CD4-positive, alpha-beta memory T cell (primary cell): ENCODE measurements around the gene RETSAT. TPM values are rescaled to one million over a fixed set of nuclear protein-coding genes. Genes with fewer than 3 reads are reported as not detected.
"Not testable (repeated sequence)": the region's sequence is repeated elsewhere in the genome, so short reads cannot be mapped to it uniquely, and the experiment has no call there.

Experiments
- CTCF ChIA-PET: fragments of 350-600 bp; sonication (Branson Sonifier 250); formaldehyde crosslinking; loops from one replicate; lab custom pipeline; 2021; ENCODE audit warnings: inconsistent platforms; ENCODE audit not compliant: partially characterized antibody; lab: Charles Lee
- POLR2A ChIA-PET: fragments of 350-600 bp; sonication (Branson Sonifier 250); formaldehyde crosslinking; loops from one replicate; lab custom pipeline; 2021; ENCODE audit not compliant: partially characterized antibody; lab: Charles Lee
- DNase-seq, 5 donors: peaks; one replicate each; pipeline versions ENCODE4 v3.0.0 to v3.0.0-alpha.2; 2020 to 2022; ENCODE audit warnings: mixed read lengths in 1 of 5
- H3K27ac ChIP-seq: one replicate; pipeline ENCODE4 v1.7.0; 2013; ENCODE audit warnings: low read depth, low read length
- H3K27me3 ChIP-seq: 2 replicates; pipeline ENCODE4 v1.7.0; 2013; ENCODE audit warnings: mild to moderate bottlenecking, low read length, moderate library complexity; ENCODE audit not compliant: insufficient read depth
- H3K36me3 ChIP-seq: 2 replicates; pipeline ENCODE4 v1.7.0; 2013; ENCODE audit warnings: mild to moderate bottlenecking, low read length, moderate library complexity; ENCODE audit not compliant: insufficient read depth
- H3K4me1 ChIP-seq: 2 replicates; pipeline ENCODE4 v1.7.0; 2013; ENCODE audit warnings: mild to moderate bottlenecking, low read length, moderate library complexity; ENCODE audit not compliant: insufficient read depth
- H3K4me3 ChIP-seq, 2 donors: one replicate each; pipeline ENCODE4 v1.7.0; 2013; ENCODE audit warnings: low read length in 2 of 2, mild to moderate bottlenecking in 1 of 2
- H3K9me3 ChIP-seq, 2 donors: one replicate each; pipeline ENCODE4 v1.7.0; 2013; ENCODE audit warnings: low read length in 2 of 2, control low read depth in 1 of 2; ENCODE audit not compliant: control insufficient read depth in 1 of 2
- H3K27ac Mint-ChIP-seq, 7 donors: one replicate each; pipeline ENCODE4 v1.8.0; 2020 to 2021; ENCODE audit warnings: mixed read lengths in 7 of 7, mild to moderate bottlenecking in 6 of 7, inconsistent platforms in 3 of 7, moderate library complexity in 3 of 7
- H3K27me3 Mint-ChIP-seq, 2 donors: one replicate each; pipeline ENCODE4 v1.8.0; 2020 to 2021; ENCODE audit warnings: mixed read lengths in 2 of 2
- H3K36me3 Mint-ChIP-seq, 2 donors: one replicate each; pipeline ENCODE4 v1.8.0; 2020 to 2021; ENCODE audit warnings: mixed read lengths in 2 of 2, inconsistent platforms in 1 of 2, mild to moderate bottlenecking in 1 of 2
- H3K4me1 Mint-ChIP-seq, 4 donors: one replicate each; pipeline ENCODE4 v1.8.0; 2020 to 2021; ENCODE audit warnings: mixed read lengths in 4 of 4, mild to moderate bottlenecking in 1 of 4
- H3K4me3 Mint-ChIP-seq, 8 donors: one replicate each; pipeline ENCODE4 v1.8.0; 2020 to 2021; ENCODE audit warnings: mixed read lengths in 8 of 8, mild to moderate bottlenecking in 7 of 8, moderate library complexity in 6 of 8, inconsistent platforms in 3 of 8
- H3K9me3 Mint-ChIP-seq, 8 donors: one replicate each; pipeline ENCODE4 v1.8.0; 2020 to 2021; ENCODE audit warnings: mixed read lengths in 8 of 8, mild to moderate bottlenecking in 5 of 8, inconsistent platforms in 3 of 8, moderate library complexity in 1 of 8
- intact Hi-C: fragments of 100-400 bp; cut with micrococcal nuclease; formaldehyde crosslinking; loops from one replicate; pipeline ENCODE4 v1.15.1; 2023
- polyA plus RNA-seq, 2 donors: library from polyadenylated mRNA; unstranded; fragments of 300-500 nt; fragmentation: Illumina TruSeq; gene quantifications; one replicate each; pipeline ENCODE4 v1.2.3, GENCODE V29; 2021
- total RNA-seq, 2 experiments: library from RNA; stranded (reverse); gene quantifications; one replicate each; pipeline ENCODE4 v1.2.3, GENCODE V29; 2021

RETSAT gene
- total and polyA plus RNA-seq, 4 experiments from 2014 or later: 20.8 to 33.4 (median 28.7) TPM

GRCh38 chr2:85368921-85369320 lies 14.6 kb upstream of the RETSAT start:
- no peaks in the 10 kb centered on the region for H3K4me1 ChIP-seq
- H3K27ac Mint-ChIP-seq: no peak overlapping the region
- no peaks in the 10 kb centered on the region for H3K27me3 Mint-ChIP-seq
- intact Hi-C loops: no loop called here
- no peak overlapping the region for H3K4me3 ChIP-seq
- DNase-seq: no peak
- H3K9me3 ChIP-seq: no peaks in the 10 kb centered on the region
- H3K4me3 Mint-ChIP-seq: no peak overlapping the region
- ChIA-PET CTCF (no interaction called here), POLR2A (interaction anchor here (0.6 kb wide), 1 partner anchor 42 kb away, joined by 3 read pairs; no protein-coding TSS in a partner anchor)
- peaks cover 11% of the 10 kb centered on the region for H3K36me3 ChIP-seq
- H3K9me3 Mint-ChIP-seq: peaks cover 0 to under 1% (median 0%) of the 10 kb centered on the region in 8 donors
- no peaks in the 10 kb centered on the region for H3K4me1 Mint-ChIP-seq
- no peak overlapping the region for H3K27ac ChIP-seq
- peaks cover 13 to 31% of the 10 kb centered on the region in 2 donors for H3K36me3 Mint-ChIP-seq
- no peaks in the 10 kb centered on the region for H3K27me3 ChIP-seq

- Mint-ChIP-seq H3K9me3 (no peaks in the 10 kb centered on the region), H3K27me3 (no peaks in the 10 kb centered on the region), H3K4me3 (no peak overlapping the region), H3K36me3 (peaks cover 17 to 34% of the 10 kb centered on the region in 2 donors), H3K4me1 (no peaks in the 10 kb centered on the region), H3K27ac (peak overlapping the region in 1 of 7 donors; percentile 38)
- POLR2A ChIA-PET: no interaction called here
- DNase-seq: no peak
- Histone ChIP-seq H3K27ac (no peak overlapping the region), H3K36me3 (peaks cover 11% of the 10 kb centered on the region), H3K4me1 (no peaks in the 10 kb centered on the region), H3K9me3 (no peaks in the 10 kb centered on the region), H3K27me3 (no peaks in the 10 kb centered on the region), H3K4me3 (no peak overlapping the region)
- intact Hi-C loops: no loop called here
- CTCF ChIA-PET: interaction anchor here (1.5 kb wide), 1 partner anchor 69 kb away, joined by 3 read pairs; no protein-coding TSS in a partner anchor
Observed at GRCh38 chr2:85367180-85367579, 12.9 kb upstream of the RETSAT start.

GRCh38 chr2:85362653-85363387 lies 8.5 kb upstream of the RETSAT start:
- H3K27me3 ChIP-seq, H3K4me1 ChIP-seq, H3K4me3 ChIP-seq, DNase-seq, H3K27me3 Mint-ChIP-seq, H3K9me3 Mint-ChIP-seq, CTCF ChIA-PET, POLR2A ChIA-PET, H3K9me3 ChIP-seq, H3K27ac ChIP-seq, intact Hi-C loops, H3K4me3 Mint-ChIP-seq, H3K27ac Mint-ChIP-seq: not testable (repeated sequence)
- H3K36me3 Mint-ChIP-seq: peaks cover 34 to 46% of the 10 kb centered on the region in 2 donors
- H3K36me3 ChIP-seq: peaks cover 13% of the 10 kb centered on the region
- H3K4me1 Mint-ChIP-seq: peaks cover 6 to 15% (median 10%) of the 10 kb centered on the region in 4 donors

GRCh38 chr2:85357736-85358135 lies 3.4 kb upstream of the RETSAT start:
- Histone ChIP-seq H3K27ac (no peak overlapping the region), H3K4me3 (no peak overlapping the region), H3K9me3 (no peaks in the 10 kb centered on the region), H3K27me3 (no peaks in the 10 kb centered on the region), H3K36me3 (peaks cover 9% of the 10 kb centered on the region), H3K4me1 (peaks cover 40% of the 10 kb centered on the region)
- Mint-ChIP-seq H3K4me3 (peak overlapping the region in 1 of 8 donors; percentile 9), H3K9me3 (no peaks in the 10 kb centered on the region), H3K27me3 (no peaks in the 10 kb centered on the region), H3K27ac (no peak overlapping the region), H3K36me3 (peaks cover 37 to 53% of the 10 kb centered on the region in 2 donors), H3K4me1 (peaks cover 28 to 62% (median 46%) of the 10 kb centered on the region in 4 donors)
- no peak for DNase-seq
- POLR2A ChIA-PET: interaction anchor here (0.6 to 10.9 kb wide), 3 partner anchors 31 to 809 kb away, joined by 3 to 240 read pairs (median 3); partner anchors contain the start of gene TGOLN2
- CTCF ChIA-PET: no interaction called here
- intact Hi-C loops: no loop called here

GRCh38 chr2:85356186-85356585 lies 1.9 kb upstream of the RETSAT start:
- H3K4me1 ChIP-seq: peaks cover 44% of the 10 kb centered on the region
- Mint-ChIP-seq H3K4me1 (peaks cover 28 to 69% (median 52%) of the 10 kb centered on the region in 4 donors), H3K9me3 (no peaks in the 10 kb centered on the region), H3K36me3 (peaks cover 30 to 51% of the 10 kb centered on the region in 2 donors), H3K4me3 (peak overlapping the region in 3 of 8 donors; percentile 97 to 100 (median 100)), H3K27me3 (no peaks in the 10 kb centered on the region), H3K27ac (no peak overlapping the region)
- H3K4me3 ChIP-seq: no peak overlapping the region
- H3K9me3 ChIP-seq: no peaks in the 10 kb centered on the region
- intact Hi-C loops: no loop called here
- no peaks in the 10 kb centered on the region for H3K27me3 ChIP-seq
- DNase-seq: no peak
- CTCF ChIA-PET: interaction anchor here (1.4 kb wide), 1 partner anchor 195 kb away, joined by 3 read pairs; no protein-coding TSS in a partner anchor
- peaks cover 9% of the 10 kb centered on the region for H3K36me3 ChIP-seq
- POLR2A ChIA-PET: interaction anchor here (4.2 to 10.9 kb wide), 2 partner anchors 30 to 183 kb away, joined by 43 to 240 read pairs; partner anchors contain the start of genes MAT2A and TGOLN2
- H3K27ac ChIP-seq: no peak overlapping the region

GRCh38 chr2:85355521-85355920 lies 1.2 kb upstream of the RETSAT start:
- H3K4me1 ChIP-seq: peaks cover 44% of the 10 kb centered on the region
- H3K27me3 Mint-ChIP-seq: no peaks in the 10 kb centered on the region
- DNase-seq: no peak
- peak overlapping the region; percentile 64 to 81 for H3K4me3 ChIP-seq
- peak overlapping the region; percentile 94 for H3K27ac ChIP-seq
- no peaks in the 10 kb centered on the region for H3K9me3 ChIP-seq
- no peaks in the 10 kb centered on the region for H3K9me3 Mint-ChIP-seq
- intact Hi-C loops: loop anchor here (2.0 kb wide), 1 partner anchor 53 kb away; no protein-coding TSS in a partner anchor
- peaks cover 13% of the 10 kb centered on the region for H3K36me3 ChIP-seq
- CTCF ChIA-PET: interaction anchor here (2.6 kb wide), 1 partner anchor 28 kb away, joined by 12 read pairs; the partner anchor contains the start of gene TGOLN2
- POLR2A ChIA-PET: interaction anchor here (0.7 to 10.9 kb wide), 11 partner anchors 9 to 260 kb away, joined by 4 to 240 read pairs (median 7); partner anchors contain the start of genes MAT2A, TGOLN2 and USP39
- peaks cover 30 to 74% (median 56%) of the 10 kb centered on the region in 4 donors for H3K4me1 Mint-ChIP-seq
- H3K36me3 Mint-ChIP-seq: peaks cover 33 to 56% of the 10 kb centered on the region in 2 donors
- H3K4me3 Mint-ChIP-seq: peak overlapping the region; percentile 97 to 100 (median 99)
- H3K27ac Mint-ChIP-seq: peak overlapping the region in 6 of 7 donors; percentile 48 to 100 (median 84)
- no peaks in the 10 kb centered on the region for H3K27me3 ChIP-seq

GRCh38 chr2:85355073-85355410 lies 714 bp upstream of the RETSAT start:
- Mint-ChIP-seq H3K27ac (peak overlapping the region; percentile 94 to 100 (median 99)), H3K27me3 (no peaks in the 10 kb centered on the region), H3K4me1 (peaks cover 30 to 77% (median 57%) of the 10 kb centered on the region in 4 donors), H3K4me3 (peak overlapping the region; percentile 97 to 100 (median 99)), H3K9me3 (no peaks in the 10 kb centered on the region), H3K36me3 (peaks cover 38 to 58% of the 10 kb centered on the region in 2 donors)
- intact Hi-C loops: loop anchor here (2.0 kb wide), 1 partner anchor 54 kb away; no protein-coding TSS in a partner anchor
- CTCF ChIA-PET: interaction anchor here (1.1 to 2.6 kb wide), 4 partner anchors 9 to 196 kb away, joined by 4 to 12 read pairs (median 6); partner anchors contain the start of gene TGOLN2
- Histone ChIP-seq H3K36me3 (peaks cover 18% of the 10 kb centered on the region), H3K27me3 (no peaks in the 10 kb centered on the region), H3K4me3 (peak overlapping the region; percentile 64 to 81), H3K9me3 (no peaks in the 10 kb centered on the region), H3K27ac (peak overlapping the region; percentile 94), H3K4me1 (peaks cover 44% of the 10 kb centered on the region)
- POLR2A ChIA-PET: interaction anchor here (0.7 to 10.9 kb wide), 22 partner anchors 9 to 261 kb away, joined by 3 to 240 read pairs (median 6); partner anchors contain the start of genes MAT2A, RNF181, SH2D6 and TGOLN2
- DNase-seq: no peak
